Muscle of arm (tissue), 12 donors: Measurements from ENCODE around the gene HSF5. TPM values are rescaled to one million over a fixed set of nuclear protein-coding genes. Genes with fewer than 3 reads are reported as not detected.

ENCODE experiments used
- DNase-seq: peaks from one replicate; pipeline ENCODE4 v3.0.0-alpha.2; 2013
- polyA plus RNA-seq, 12 donors: library from polyadenylated mRNA; unstranded; fragments of 120-200 nt; gene quantifications; one replicate each; pipeline ENCODE4 v1.2.1, GENCODE V29; 2013; ENCODE audit not compliant: insufficient read length in 12 of 12

HSF5 gene
- polyA plus RNA-seq, 12 donors: 0.04 to 0.23 (median 0.12) TPM; not detected in 5

GRCh38 chr17:58371300-58371950 is 116.8 kb downstream of the HSF5 start:
- DNase-seq: no peak

GRCh38 chr17:58370716-58371115 is 117.5 kb downstream of the HSF5 start:
- no peak for DNase-seq

- DNase-seq: no peak
These were observed 117.9 kb downstream of the HSF5 start for GRCh38 chr17:58370309-58370708.

Other genes with a start within 250 kb of the HSF5 start
- under 1 TPM in 4 of 12 donors, not detected in 8; 0.08 to 0.40 (median 0.28) TPM for gene LPO, start 249.8 kb downstream of the HSF5 start, polyA plus RNA-seq
- 10 to 100 TPM in 1 of 12 donors, 1 to 10 TPM in 10, not detected in 1; 2.6 to 49.2 (median 5.8) TPM for gene MPO, start 207.5 kb downstream of the HSF5 start, polyA plus RNA-seq
- 1 to 10 TPM in 11 of 12 donors, not detected in 1; 2.1 to 6.8 (median 5.1) TPM for gene TSPOAP1, start 159.6 kb downstream of the HSF5 start, polyA plus RNA-seq
- gene SUPT4H1, start 136.2 kb downstream of the HSF5 start, polyA plus RNA-seq: 100 to 1,000 TPM in 1 of 12 donors, 10 to 100 TPM in 10, not detected in 1; 70.2 to 104 (median 87.3) TPM
- gene RNF43, start 70.9 kb downstream of the HSF5 start, polyA plus RNA-seq: 10 to 100 TPM in 1 of 12 donors, 1 to 10 TPM in 3, under 1 TPM in 6, not detected in 2; 0.08 to 16.0 (median 0.15) TPM
- gene MTMR4, start 26.2 kb upstream of the HSF5 start, polyA plus RNA-seq: 10 to 100 TPM in 11 of 12 donors, not detected in 1; 16.3 to 37.0 (median 20.5) TPM
- gene TEX14, start 203.6 kb upstream of the HSF5 start, polyA plus RNA-seq: 1 to 10 TPM in 11 of 12 donors, not detected in 1; 1.6 to 6.9 (median 3.6) TPM
- gene RAD51C, start 204.2 kb upstream of the HSF5 start, polyA plus RNA-seq: 10 to 100 TPM in 11 of 12 donors, not detected in 1; 24.0 to 42.1 (median 33.7) TPM